ENCODE measurements around the gene SPX.

The SPX gene, protein sequence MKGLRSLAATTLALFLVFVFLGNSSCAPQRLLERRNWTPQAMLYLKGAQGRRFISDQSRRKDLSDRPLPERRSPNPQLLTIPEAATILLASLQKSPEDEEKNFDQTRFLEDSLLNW

GRCh38 chr12:21526053-21526452, at the start of gene SPX:
Gene SPX (plus strand): TSS chr12:21526296. CDS start chr12:21526473, 177 bp downstream.
- H3K9me3 ChIP-seq (ENCODE audit: insufficient read depth, low read length) = no peaks in the 10 kb centered on the region
- no peaks in the 10 kb centered on the region for H3K4me1 ChIP-seq (ENCODE audit: insufficient read depth, insufficient read length)
- no peaks in the 10 kb centered on the region for H3K36me3 ChIP-seq (ENCODE audit: insufficient read depth, insufficient read length, low read length)
- no peak for DNase-seq (ENCODE audit: low read depth, low spot score)
- TF ChIP-seq ZNF274 (IDR thresholded peaks at IDR 0.05; ENCODE audit: low read depth, low read length) (no peak), YY1 (IDR thresholded peaks at IDR 0.05; ENCODE audit: insufficient read depth, insufficient read length) (no peak), SUZ12 (IDR thresholded peaks at IDR 0.05; ENCODE audit: extremely low read depth, insufficient read depth, insufficient read length) (no peak)
- H3K4me3 ChIP-seq (ENCODE audit: insufficient read length, low read depth) = peak within 1 kb of the TSS; percentile 71
- H3K27me3 ChIP-seq (ENCODE audit: insufficient read depth, insufficient read length) = peaks cover 42% of the 10 kb centered on the region
- no peak within 1 kb of the TSS for H3K9ac ChIP-seq (ENCODE audit: insufficient read length, low read depth)

DNA sequence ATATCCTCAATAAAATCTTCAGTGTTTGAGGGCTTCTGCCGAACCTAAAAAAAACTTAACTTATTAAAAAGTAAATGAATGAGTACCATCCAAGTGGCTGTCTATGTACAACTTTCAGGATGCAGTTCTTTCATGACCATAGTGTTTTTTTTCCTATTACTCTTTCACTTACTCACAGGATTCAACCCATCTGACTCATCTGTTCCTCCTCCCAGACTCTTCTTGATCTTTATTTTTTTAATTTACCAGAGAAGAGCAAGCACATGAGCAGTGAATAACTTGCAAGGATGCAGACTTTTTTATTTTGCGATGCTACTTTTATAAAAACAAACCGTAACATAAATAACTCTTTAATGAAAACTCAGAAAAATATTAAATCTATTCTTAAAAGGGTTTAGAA, 49.1 kb upstream of the SPX start:
- TF ChIP-seq YY1 (IDR thresholded peaks at IDR 0.05; ENCODE audit: insufficient read depth, insufficient read length) = no peak
- TF ChIP-seq SUZ12 (IDR thresholded peaks at IDR 0.05; ENCODE audit: extremely low read depth, insufficient read depth, insufficient read length) = no peak
- no peak for TF ChIP-seq ZNF274 (IDR thresholded peaks at IDR 0.05; ENCODE audit: low read depth, low read length)
- H3K4me3 ChIP-seq (ENCODE audit: insufficient read length, low read depth) = no peak overlapping the region
- DNase-seq (ENCODE audit: low read depth, low spot score) = no peak
- no peaks in the 10 kb centered on the region for H3K4me1 ChIP-seq (ENCODE audit: insufficient read depth, insufficient read length)
- no peaks in the 10 kb centered on the region for H3K9me3 ChIP-seq (ENCODE audit: insufficient read depth, low read length)
- peaks cover 96% of the 10 kb centered on the region for H3K36me3 ChIP-seq (ENCODE audit: insufficient read depth, insufficient read length, low read length)
- H3K27me3 ChIP-seq (ENCODE audit: insufficient read depth, insufficient read length) = no peaks in the 10 kb centered on the region
- H3K9ac ChIP-seq (ENCODE audit: insufficient read length, low read depth) = no peak overlapping the region

- Histone ChIP-seq H3K4me1 (ENCODE audit: insufficient read depth, insufficient read length) (no peaks in the 10 kb centered on the region), H3K36me3 (ENCODE audit: insufficient read depth, insufficient read length, low read length) (peaks cover 96% of the 10 kb centered on the region), H3K9ac (ENCODE audit: insufficient read length, low read depth) (no peak overlapping the region), H3K9me3 (ENCODE audit: insufficient read depth, low read length) (no peaks in the 10 kb centered on the region), H3K4me3 (ENCODE audit: insufficient read length, low read depth) (no peak overlapping the region), H3K27me3 (ENCODE audit: insufficient read depth, insufficient read length) (no peaks in the 10 kb centered on the region)
- TF ChIP-seq SUZ12 (IDR thresholded peaks at IDR 0.05; ENCODE audit: extremely low read depth, insufficient read depth, insufficient read length) (no peak), YY1 (IDR thresholded peaks at IDR 0.05; ENCODE audit: insufficient read depth, insufficient read length) (no peak), ZNF274 (IDR thresholded peaks at IDR 0.05; ENCODE audit: low read depth, low read length) (no peak)
- no peak for DNase-seq (ENCODE audit: low read depth, low spot score)
Observed at GRCh38 chr12:21478756-21479455, 47.2 kb upstream of the SPX start.

DNA sequence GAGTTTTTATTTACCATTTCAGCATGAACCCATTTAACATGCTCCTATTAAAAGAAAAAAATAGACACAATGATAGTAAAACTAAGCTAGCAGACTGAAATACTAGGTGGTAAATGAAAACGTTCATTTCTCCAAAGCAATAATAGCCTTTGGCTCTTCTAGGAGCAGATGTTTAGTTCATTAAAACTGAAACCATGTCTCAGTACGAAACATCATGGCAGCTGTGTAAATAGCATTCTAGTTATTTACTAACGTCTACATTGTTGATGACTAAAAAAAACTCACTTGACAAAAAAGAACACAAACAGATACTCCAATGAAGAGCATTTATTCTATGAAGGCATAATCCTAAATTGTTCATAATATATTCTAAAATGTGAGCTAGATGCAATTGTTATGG, 42.6 kb upstream of the SPX start:
- Histone ChIP-seq H3K36me3 (ENCODE audit: insufficient read depth, insufficient read length, low read length) (peaks cover 91% of the 10 kb centered on the region), H3K4me3 (ENCODE audit: insufficient read length, low read depth) (no peak overlapping the region), H3K4me1 (ENCODE audit: insufficient read depth, insufficient read length) (no peaks in the 10 kb centered on the region), H3K9ac (ENCODE audit: insufficient read length, low read depth) (no peak overlapping the region), H3K9me3 (ENCODE audit: insufficient read depth, low read length) (no peaks in the 10 kb centered on the region), H3K27me3 (ENCODE audit: insufficient read depth, insufficient read length) (no peaks in the 10 kb centered on the region)
- DNase-seq (ENCODE audit: low read depth, low spot score) = no peak
- TF ChIP-seq ZNF274 (IDR thresholded peaks at IDR 0.05; ENCODE audit: low read depth, low read length) = no peak
- no peak for TF ChIP-seq YY1 (IDR thresholded peaks at IDR 0.05; ENCODE audit: insufficient read depth, insufficient read length)
- no peak for TF ChIP-seq SUZ12 (IDR thresholded peaks at IDR 0.05; ENCODE audit: extremely low read depth, insufficient read depth, insufficient read length)

- H3K36me3 ChIP-seq (ENCODE audit: insufficient read depth, insufficient read length, low read length) = peaks cover 93% of the 10 kb centered on the region
Observed at GRCh38 chr12:21485998-21486397, 40.1 kb upstream of the SPX start.

DNA sequence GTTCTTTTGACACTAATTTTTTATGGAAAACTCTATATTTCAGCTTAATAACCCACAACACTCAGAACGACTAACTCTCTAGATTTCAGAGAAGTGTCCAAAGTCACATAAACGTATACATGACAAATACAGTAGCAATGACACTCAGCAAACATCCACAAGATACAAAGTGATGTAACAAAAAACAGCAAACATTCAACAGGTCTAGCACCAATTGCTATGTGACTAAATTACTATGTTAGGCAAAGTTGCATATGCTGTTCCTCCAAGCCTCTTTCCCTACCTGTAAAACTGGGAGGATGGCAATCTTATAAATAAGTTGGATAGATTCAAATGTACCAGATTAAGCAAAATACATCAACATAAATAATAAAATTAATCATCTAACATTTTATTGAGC, 26.3 kb upstream of the SPX start:
- Histone ChIP-seq H3K36me3 (ENCODE audit: insufficient read depth, insufficient read length, low read length) (peaks cover 58% of the 10 kb centered on the region), H3K4me3 (ENCODE audit: insufficient read length, low read depth) (no peak overlapping the region), H3K27me3 (ENCODE audit: insufficient read depth, insufficient read length) (no peaks in the 10 kb centered on the region), H3K9me3 (ENCODE audit: insufficient read depth, low read length) (no peaks in the 10 kb centered on the region), H3K9ac (ENCODE audit: insufficient read length, low read depth) (no peak overlapping the region), H3K4me1 (ENCODE audit: insufficient read depth, insufficient read length) (no peaks in the 10 kb centered on the region)
- TF ChIP-seq YY1 (IDR thresholded peaks at IDR 0.05; ENCODE audit: insufficient read depth, insufficient read length) (no peak), ZNF274 (IDR thresholded peaks at IDR 0.05; ENCODE audit: low read depth, low read length) (no peak), SUZ12 (IDR thresholded peaks at IDR 0.05; ENCODE audit: extremely low read depth, insufficient read depth, insufficient read length) (no peak)
- no peak for DNase-seq (ENCODE audit: low read depth, low spot score)

More at GRCh38 chr12:21485998-21486397, 40.1 kb upstream of the SPX start:
- no peak overlapping the region for H3K4me3 ChIP-seq (ENCODE audit: insufficient read length, low read depth)
- no peak for DNase-seq (ENCODE audit: low read depth, low spot score)
- no peaks in the 10 kb centered on the region for H3K4me1 ChIP-seq (ENCODE audit: insufficient read depth, insufficient read length)
- H3K27me3 ChIP-seq (ENCODE audit: insufficient read depth, insufficient read length) = no peaks in the 10 kb centered on the region
- H3K9me3 ChIP-seq (ENCODE audit: insufficient read depth, low read length) = no peaks in the 10 kb centered on the region
- H3K9ac ChIP-seq (ENCODE audit: insufficient read length, low read depth) = no peak overlapping the region
- no peak for TF ChIP-seq YY1 (IDR thresholded peaks at IDR 0.05; ENCODE audit: insufficient read depth, insufficient read length)
- TF ChIP-seq ZNF274 (IDR thresholded peaks at IDR 0.05; ENCODE audit: low read depth, low read length) = no peak
- TF ChIP-seq SUZ12 (IDR thresholded peaks at IDR 0.05; ENCODE audit: extremely low read depth, insufficient read depth, insufficient read length) = no peak

- Histone ChIP-seq H3K27me3 (ENCODE audit: insufficient read depth, insufficient read length) (no peaks in the 10 kb centered on the region), H3K4me3 (ENCODE audit: insufficient read length, low read depth) (peak overlapping the region; percentile 90), H3K36me3 (ENCODE audit: insufficient read depth, insufficient read length, low read length) (peaks cover 50% of the 10 kb centered on the region), H3K4me1 (ENCODE audit: insufficient read depth, insufficient read length) (no peaks in the 10 kb centered on the region), H3K9ac (ENCODE audit: insufficient read length, low read depth) (peak overlapping the region; percentile 86), H3K9me3 (ENCODE audit: insufficient read depth, low read length) (no peaks in the 10 kb centered on the region)
- TF ChIP-seq SUZ12 (IDR thresholded peaks at IDR 0.05; ENCODE audit: extremely low read depth, insufficient read depth, insufficient read length) (no peak), ZNF274 (IDR thresholded peaks at IDR 0.05; ENCODE audit: low read depth, low read length) (no peak), YY1 (IDR thresholded peaks at IDR 0.05; ENCODE audit: insufficient read depth, insufficient read length) (no peak)
- no peak for DNase-seq (ENCODE audit: low read depth, low spot score)
Observed at GRCh38 chr12:21500786-21501257, 25.3 kb upstream of the SPX start.
